ENCODE measurements around the gene UBTF.

GRCh38 chr17:44198721-44199552 lies 20.5 kb downstream of the UBTF start:
- peak in 1 of 4 donors; percentile 47 for TF ChIP-seq POLR2A (IDR thresholded peaks at IDR 0.05)
- TF ChIP-seq CTCF (IDR thresholded peaks at IDR 0.05) = no peak
